Suprapubic skin (tissue), 4 donors: Measurements from ENCODE around the gene NPAS3. TPM values are rescaled to one million over a fixed set of nuclear protein-coding genes. Genes with fewer than 3 reads are reported as not detected.

Experiments
- DNase-seq, 2 donors: peaks; one replicate each; pipeline ENCODE4 v3.0.0-alpha.2; 2019; ENCODE audit warnings: low spot score in 2 of 2
- H3K27ac ChIP-seq: fragments of 200-600 bp; sonication (generic); one replicate; pipeline ENCODE4 v1.5.1; 2019
- H3K27me3 ChIP-seq: fragments of 200-600 bp; sonication (generic); one replicate; pipeline ENCODE4 v1.5.1; 2019
- H3K36me3 ChIP-seq: fragments of 200-600 bp; sonication (generic); one replicate; pipeline ENCODE4 v1.5.1; 2019
- H3K4me1 ChIP-seq: fragments of 200-600 bp; sonication (generic); one replicate; pipeline ENCODE4 v1.5.1; 2019
- H3K4me3 ChIP-seq: fragments of 200-600 bp; sonication (generic); one replicate; pipeline ENCODE4 v1.5.1; 2019; ENCODE audit warnings: mild to moderate bottlenecking
- H3K9me3 ChIP-seq: fragments of 200-600 bp; sonication (generic); one replicate; pipeline ENCODE4 v1.5.1; 2019
- EP300 ChIP-seq: sonication (generic); formaldehyde crosslinking; IDR thresholded peaks from one replicate; pipeline ENCODE4 v1.6.1; 2017; ENCODE audit warnings: antibody characterized with exemption
- POLR2A ChIP-seq, 2 donors: fragments of 450-650 bp; IDR thresholded peaks; one replicate each; pipeline ENCODE4 v1.6.1; 2017; ENCODE audit warnings: antibody characterized with exemption in 2 of 2, mild to moderate bottlenecking in 2 of 2, moderate library complexity in 2 of 2
- POLR2AphosphoS5 ChIP-seq, 3 donors: sonication (generic); formaldehyde crosslinking; IDR thresholded peaks; one replicate each; pipeline ENCODE4 v1.6.1; 2017; ENCODE audit warnings: antibody characterized with exemption in 3 of 3
- WGBS: methylation state at CpG from one replicate; pipeline ENCODE4 v1.1.5; 2018; 5-methylcytosine and 5-hydroxymethylcytosine counted together
- total RNA-seq, 4 donors: library from RNA; depleted of rRNA; stranded (reverse); fragments of >200 nt; gene quantifications; one replicate each; pipeline ENCODE4 v1.1.0, GENCODE V29; 2016
- TF ChIP-seq, protein P1 (sequence below), 2 donors: fragments of 200-600 bp in 1 of 2; fragments of 450-650 bp in 1 of 2; sonication (generic) in 1 of 2; IDR thresholded peaks; one replicate each; pipeline ENCODE4 v1.5.1; 2016 to 2019; ENCODE audit warnings: antibody characterized with exemption in 2 of 2, mild to moderate bottlenecking in 1 of 2, moderate library complexity in 1 of 2

The NPAS3 gene
- total RNA-seq, 4 donors from 2014 or later = 0.17 to 0.45 (median 0.29) TPM; not detected in 1

- Histone ChIP-seq H3K27ac (no peak overlapping the region), H3K36me3 (no peaks in the 10 kb centered on the region), H3K9me3 (no peaks in the 10 kb centered on the region), H3K4me1 (no peaks in the 10 kb centered on the region), H3K27me3 (no peaks in the 10 kb centered on the region), H3K4me3 (no peak overlapping the region)
- WGBS = 93% methylated on average over 4 of the region's 4 CpGs
- DNase-seq = no peak
- TF ChIP-seq POLR2AphosphoS5 (IDR thresholded peaks at IDR 0.05) (no peak), POLR2A (IDR thresholded peaks at IDR 0.05) (no peak), EP300 (no peak)
- TF ChIP-seq, protein P1, sequence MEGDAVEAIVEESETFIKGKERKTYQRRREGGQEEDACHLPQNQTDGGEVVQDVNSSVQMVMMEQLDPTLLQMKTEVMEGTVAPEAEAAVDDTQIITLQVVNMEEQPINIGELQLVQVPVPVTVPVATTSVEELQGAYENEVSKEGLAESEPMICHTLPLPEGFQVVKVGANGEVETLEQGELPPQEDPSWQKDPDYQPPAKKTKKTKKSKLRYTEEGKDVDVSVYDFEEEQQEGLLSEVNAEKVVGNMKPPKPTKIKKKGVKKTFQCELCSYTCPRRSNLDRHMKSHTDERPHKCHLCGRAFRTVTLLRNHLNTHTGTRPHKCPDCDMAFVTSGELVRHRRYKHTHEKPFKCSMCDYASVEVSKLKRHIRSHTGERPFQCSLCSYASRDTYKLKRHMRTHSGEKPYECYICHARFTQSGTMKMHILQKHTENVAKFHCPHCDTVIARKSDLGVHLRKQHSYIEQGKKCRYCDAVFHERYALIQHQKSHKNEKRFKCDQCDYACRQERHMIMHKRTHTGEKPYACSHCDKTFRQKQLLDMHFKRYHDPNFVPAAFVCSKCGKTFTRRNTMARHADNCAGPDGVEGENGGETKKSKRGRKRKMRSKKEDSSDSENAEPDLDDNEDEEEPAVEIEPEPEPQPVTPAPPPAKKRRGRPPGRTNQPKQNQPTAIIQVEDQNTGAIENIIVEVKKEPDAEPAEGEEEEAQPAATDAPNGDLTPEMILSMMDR (IDR thresholded peaks at IDR 0.05) = no peak
Measured at GRCh38 chr14:33014710-33015109, 76.0 kb downstream of the NPAS3 start.

DNA sequence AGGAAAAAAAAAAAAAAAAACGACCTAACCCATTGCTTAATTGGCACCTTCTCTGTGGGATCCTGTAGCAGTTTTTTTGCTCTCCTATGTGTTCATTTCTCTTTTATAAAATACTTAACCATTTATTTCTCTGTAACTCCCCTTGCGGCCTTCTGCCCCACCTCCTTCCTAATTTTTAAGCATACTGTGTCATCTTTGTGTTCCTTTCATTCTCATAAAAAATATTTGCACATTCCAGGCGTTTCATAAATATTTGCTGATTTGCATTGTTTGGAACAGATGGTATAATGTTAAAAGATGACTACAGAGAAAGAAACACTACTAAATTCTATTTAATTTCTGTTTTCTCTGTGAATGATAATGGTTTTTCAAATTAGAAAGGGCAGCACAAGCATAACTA, 77.9 kb downstream of the NPAS3 start:
- TF ChIP-seq EP300 (no peak), POLR2AphosphoS5 (IDR thresholded peaks at IDR 0.05) (no peak)
- Histone ChIP-seq H3K4me1 (no peaks in the 10 kb centered on the region), H3K27ac (no peak overlapping the region), H3K4me3 (no peak overlapping the region), H3K9me3 (no peaks in the 10 kb centered on the region), H3K36me3 (no peaks in the 10 kb centered on the region), H3K27me3 (no peaks in the 10 kb centered on the region)
- DNase-seq = no peak
- WGBS = 49% methylated on average over 3 of the region's 3 CpGs

GRCh38 chr14:33017016-33017415, 78.3 kb downstream of the NPAS3 start:
- DNase-seq = no peak
- TF ChIP-seq POLR2A (IDR thresholded peaks at IDR 0.05) = no peak
- no peak for TF ChIP-seq POLR2AphosphoS5 (IDR thresholded peaks at IDR 0.05)
- TF ChIP-seq, protein P1 (IDR thresholded peaks at IDR 0.05) = no peak
- TF ChIP-seq EP300 = no peak
- Histone ChIP-seq H3K4me3 (no peak overlapping the region), H3K36me3 (no peaks in the 10 kb centered on the region), H3K27me3 (no peaks in the 10 kb centered on the region), H3K27ac (no peak overlapping the region), H3K9me3 (no peaks in the 10 kb centered on the region), H3K4me1 (no peaks in the 10 kb centered on the region)
- 44% methylated on average over 2 of the region's 2 CpGs for WGBS

GRCh38 chr14:33019346-33019745, 80.7 kb downstream of the NPAS3 start:
- Histone ChIP-seq H3K9me3 (no peaks in the 10 kb centered on the region), H3K36me3 (no peaks in the 10 kb centered on the region), H3K4me1 (no peaks in the 10 kb centered on the region), H3K27me3 (no peaks in the 10 kb centered on the region), H3K27ac (no peak overlapping the region), H3K4me3 (no peak overlapping the region)
- DNase-seq = no peak
- TF ChIP-seq POLR2AphosphoS5 (IDR thresholded peaks at IDR 0.05) (no peak), EP300 (no peak), POLR2A (IDR thresholded peaks at IDR 0.05) (no peak)
- TF ChIP-seq, protein P1 (IDR thresholded peaks at IDR 0.05) = no peak
- 77% methylated on average over 3 of the region's 3 CpGs for WGBS

- 37% methylated on average over 5 of the region's 5 CpGs for WGBS
- no peaks in the 10 kb centered on the region for H3K36me3 ChIP-seq
- no peak overlapping the region for H3K4me3 ChIP-seq
- H3K27ac ChIP-seq = no peak overlapping the region
- H3K9me3 ChIP-seq = no peaks in the 10 kb centered on the region
- no peaks in the 10 kb centered on the region for H3K27me3 ChIP-seq
- TF ChIP-seq EP300 (no peak), POLR2AphosphoS5 (IDR thresholded peaks at IDR 0.05) (no peak), POLR2A (IDR thresholded peaks at IDR 0.05) (no peak)
- TF ChIP-seq, protein P1 (IDR thresholded peaks at IDR 0.05) = no peak
- H3K4me1 ChIP-seq = peaks cover 4% of the 10 kb centered on the region
- DNase-seq = no peak
Measured at GRCh38 chr14:33026850-33027430, 88.3 kb downstream of the NPAS3 start.

DNA sequence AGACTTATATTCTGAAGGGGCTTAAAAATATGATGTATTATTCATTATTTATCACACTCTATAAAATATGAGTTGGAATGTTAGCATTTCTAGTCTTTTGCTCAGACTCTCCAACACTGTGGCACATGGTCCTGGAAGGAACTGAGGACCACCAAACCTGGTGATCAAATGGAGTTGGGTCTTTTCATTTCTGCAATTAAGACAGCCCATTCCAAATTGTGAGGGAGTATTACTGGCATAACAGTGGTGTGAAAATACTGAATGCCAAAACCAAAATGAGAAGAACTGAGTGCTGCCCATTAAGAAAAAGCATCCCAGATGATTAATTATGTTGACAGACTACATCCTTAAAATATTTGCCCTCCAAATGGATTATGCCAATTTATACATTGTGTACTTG, 90.8 kb downstream of the NPAS3 start:
- Histone ChIP-seq H3K36me3 (no peaks in the 10 kb centered on the region), H3K9me3 (no peaks in the 10 kb centered on the region), H3K4me3 (no peak overlapping the region), H3K27ac (no peak overlapping the region), H3K4me1 (peaks cover 4% of the 10 kb centered on the region), H3K27me3 (no peaks in the 10 kb centered on the region)
- TF ChIP-seq, protein P1 (IDR thresholded peaks at IDR 0.05) = no peak
- TF ChIP-seq POLR2A (IDR thresholded peaks at IDR 0.05) = no peak
- no peak for TF ChIP-seq POLR2AphosphoS5 (IDR thresholded peaks at IDR 0.05)
- no peak for TF ChIP-seq EP300
- DNase-seq = no peak
